Endodermal cell (in vitro differentiated cells): ENCODE measurements around the gene NDRG3. TPM values are rescaled to one million over a fixed set of nuclear protein-coding genes. Genes with fewer than 3 reads are reported as not detected.

Source experiments
- DNase-seq: peaks from one replicate; pipeline ENCODE4 v3.0.0-alpha.2; 2017
- H3K27ac ChIP-seq: 2 replicates; pipeline ENCODE4 v1.5.1; 2013; ENCODE audit warnings: mild to moderate bottlenecking, low read depth, low read length, moderate library complexity
- H3K27me3 ChIP-seq: 2 replicates; pipeline ENCODE4 v1.6.1; 2013; ENCODE audit warnings: mild to moderate bottlenecking, low read length, moderate library complexity; ENCODE audit not compliant: insufficient read depth, control insufficient read depth, poor library complexity, severe bottlenecking
- H3K36me3 ChIP-seq: 2 replicates; pipeline ENCODE4 v1.7.0; 2013; ENCODE audit warnings: mild to moderate bottlenecking, low read length, moderate library complexity; ENCODE audit not compliant: control insufficient read depth, insufficient read depth
- H3K4me1 ChIP-seq: one replicate; pipeline ENCODE4 v1.7.0; 2013; ENCODE audit warnings: low read length; ENCODE audit not compliant: control insufficient read depth, insufficient read depth
- H3K4me3 ChIP-seq: 2 replicates; pipeline ENCODE4 v1.5.1; 2013; ENCODE audit warnings: mild to moderate bottlenecking, low read length, moderate library complexity
- H3K9ac ChIP-seq: 2 replicates; pipeline ENCODE4 v1.6.1; 2013; ENCODE audit warnings: mild to moderate bottlenecking, low read length, moderate library complexity; ENCODE audit not compliant: poor library complexity, severe bottlenecking; ENCODE audit errors: extremely low read depth
- H3K9me3 ChIP-seq: 2 replicates; pipeline ENCODE4 v1.6.1; 2013; ENCODE audit warnings: mild to moderate bottlenecking, low read length, moderate library complexity; ENCODE audit not compliant: control insufficient read depth
- H3K27ac Mint-ChIP-seq: 2 replicates; pipeline ENCODE4 v1.8.0; 2020; ENCODE audit warnings: mixed read lengths
- H3K27me3 Mint-ChIP-seq: 2 replicates; pipeline ENCODE4 v1.8.0; 2021; ENCODE audit warnings: mild to moderate bottlenecking, mixed read lengths; ENCODE audit not compliant: insufficient read depth
- H3K36me3 Mint-ChIP-seq: 2 replicates; pipeline ENCODE4 v1.8.0; 2020; ENCODE audit warnings: low read depth, mixed read lengths
- H3K4me1 Mint-ChIP-seq: 2 replicates; pipeline ENCODE4 v1.8.0; 2020; ENCODE audit warnings: mixed read lengths
- H3K4me3 Mint-ChIP-seq: 2 replicates; pipeline ENCODE4 v1.8.0; 2020; ENCODE audit warnings: mild to moderate bottlenecking, moderate library complexity, mixed read lengths
- H3K9me3 Mint-ChIP-seq: 2 replicates; pipeline ENCODE4 v1.8.0; 2020; ENCODE audit warnings: mild to moderate bottlenecking, mixed read lengths
- WGBS, 2 experiments: methylation state at CpG; one replicate each; pipeline versions ENCODE4 v1.1.5 to v1.1.7; 2013; ENCODE audit warnings: missing lambda C conversion rate in 2 of 2, mixed read lengths in 1 of 2; ENCODE audit not compliant: insufficient coverage in 1 of 2, insufficient read length in 1 of 2; 5-methylcytosine and 5-hydroxymethylcytosine counted together
- total RNA-seq, 2 donors: library from RNA; stranded (reverse); fragmentation: NEBNext Ultra II Directional in 1 of 2; extraction: Animal tissue kit (Norgen Biotek cat#: 25700) in 1 of 2; gene quantifications; 2 replicates in 1 of 2; 3 replicates in 1 of 2; pipeline ENCODE4 v1.2.1, GENCODE V29; 2021
- TF ChIP-seq, protein P1 (sequence below): fragments of 200-600 bp; sonication (generic); conservative IDR thresholded peaks from 2 replicates; pipeline ENCODE4 v1.5.0; 2021; ENCODE audit warnings: antibody characterized with exemption, mild to moderate bottlenecking

NDRG3 gene
- total RNA-seq, 2 donors from 2014 or later: 24.6 to 26.1 TPM

DNA sequence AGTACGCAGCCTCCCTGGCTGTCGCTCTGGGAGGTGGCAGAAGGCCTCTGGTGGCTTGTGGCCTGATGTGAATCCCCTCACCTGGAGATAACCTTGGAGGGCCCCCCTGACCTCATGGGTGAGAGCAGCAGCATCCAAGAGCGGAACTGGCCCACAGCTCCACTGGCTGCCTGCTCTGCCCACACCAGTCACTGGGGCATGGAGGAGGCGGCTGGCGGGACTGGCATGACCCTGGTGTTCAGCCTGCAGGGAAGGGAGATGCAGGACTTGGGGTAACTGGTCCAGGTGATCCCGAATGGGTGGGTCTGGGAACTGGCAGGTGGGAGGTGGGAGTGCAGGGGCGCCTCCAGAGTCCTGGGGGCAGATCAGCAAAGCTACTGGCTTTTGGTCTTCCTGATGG lies 38.2 kb upstream of the NDRG3 start:
- Mint-ChIP-seq H3K36me3 (peaks cover 36% of the 10 kb centered on the region), H3K27me3 (no peaks in the 10 kb centered on the region), H3K9me3 (no peaks in the 10 kb centered on the region), H3K27ac (no peak overlapping the region), H3K4me1 (peaks cover 7% of the 10 kb centered on the region), H3K4me3 (no peak overlapping the region)
- TF ChIP-seq, protein P1, sequence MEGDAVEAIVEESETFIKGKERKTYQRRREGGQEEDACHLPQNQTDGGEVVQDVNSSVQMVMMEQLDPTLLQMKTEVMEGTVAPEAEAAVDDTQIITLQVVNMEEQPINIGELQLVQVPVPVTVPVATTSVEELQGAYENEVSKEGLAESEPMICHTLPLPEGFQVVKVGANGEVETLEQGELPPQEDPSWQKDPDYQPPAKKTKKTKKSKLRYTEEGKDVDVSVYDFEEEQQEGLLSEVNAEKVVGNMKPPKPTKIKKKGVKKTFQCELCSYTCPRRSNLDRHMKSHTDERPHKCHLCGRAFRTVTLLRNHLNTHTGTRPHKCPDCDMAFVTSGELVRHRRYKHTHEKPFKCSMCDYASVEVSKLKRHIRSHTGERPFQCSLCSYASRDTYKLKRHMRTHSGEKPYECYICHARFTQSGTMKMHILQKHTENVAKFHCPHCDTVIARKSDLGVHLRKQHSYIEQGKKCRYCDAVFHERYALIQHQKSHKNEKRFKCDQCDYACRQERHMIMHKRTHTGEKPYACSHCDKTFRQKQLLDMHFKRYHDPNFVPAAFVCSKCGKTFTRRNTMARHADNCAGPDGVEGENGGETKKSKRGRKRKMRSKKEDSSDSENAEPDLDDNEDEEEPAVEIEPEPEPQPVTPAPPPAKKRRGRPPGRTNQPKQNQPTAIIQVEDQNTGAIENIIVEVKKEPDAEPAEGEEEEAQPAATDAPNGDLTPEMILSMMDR: no peak
- H3K36me3 ChIP-seq: peaks cover 35% of the 10 kb centered on the region
- no peaks in the 10 kb centered on the region for H3K4me1 ChIP-seq
- no peak for DNase-seq
- WGBS, 2 experiments: 90 to 95% methylated on average over 3 to 7 of the region's 7 CpGs
- no peak overlapping the region for H3K27ac ChIP-seq
- no peak overlapping the region for H3K9ac ChIP-seq
- H3K27me3 ChIP-seq: no peaks in the 10 kb centered on the region
- no peaks in the 10 kb centered on the region for H3K9me3 ChIP-seq
- no peak overlapping the region for H3K4me3 ChIP-seq

DNA sequence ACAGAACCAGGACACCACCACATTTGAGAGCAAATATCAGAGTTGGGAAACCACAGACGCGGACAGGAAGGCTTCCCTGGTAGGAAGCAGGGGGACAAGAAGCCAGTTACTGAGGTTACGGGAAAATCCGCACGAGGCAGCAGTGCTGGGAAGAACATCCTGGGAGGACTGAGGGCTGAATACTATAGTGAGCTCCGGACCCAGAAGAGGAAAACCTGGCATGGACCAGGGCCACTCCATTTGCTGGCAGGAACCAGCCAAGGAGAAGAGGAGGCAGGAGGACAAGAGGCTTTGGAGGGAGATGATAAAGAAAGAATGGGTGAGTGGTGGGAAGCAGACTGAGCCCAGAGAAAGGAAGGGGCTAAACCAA lies 33.8 kb upstream of the NDRG3 start:
- Histone ChIP-seq H3K36me3 (peaks cover 10% of the 10 kb centered on the region), H3K4me3 (no peak overlapping the region), H3K9ac (no peak overlapping the region), H3K27me3 (no peaks in the 10 kb centered on the region), H3K9me3 (no peaks in the 10 kb centered on the region), H3K27ac (no peak overlapping the region), H3K4me1 (peaks cover 3% of the 10 kb centered on the region)
- H3K9me3 Mint-ChIP-seq: no peaks in the 10 kb centered on the region
- TF ChIP-seq, protein P1: no peak
- peak; percentile 69 for DNase-seq
- peaks cover 21% of the 10 kb centered on the region for H3K36me3 Mint-ChIP-seq
- no peak overlapping the region for H3K4me3 Mint-ChIP-seq
- H3K4me1 Mint-ChIP-seq: peaks cover 16% of the 10 kb centered on the region
- H3K27ac Mint-ChIP-seq: no peak overlapping the region
- H3K27me3 Mint-ChIP-seq: no peaks in the 10 kb centered on the region
- 54 to 71% methylated on average over 3 to 6 of the region's 6 CpGs for WGBS, 2 experiments

DNA sequence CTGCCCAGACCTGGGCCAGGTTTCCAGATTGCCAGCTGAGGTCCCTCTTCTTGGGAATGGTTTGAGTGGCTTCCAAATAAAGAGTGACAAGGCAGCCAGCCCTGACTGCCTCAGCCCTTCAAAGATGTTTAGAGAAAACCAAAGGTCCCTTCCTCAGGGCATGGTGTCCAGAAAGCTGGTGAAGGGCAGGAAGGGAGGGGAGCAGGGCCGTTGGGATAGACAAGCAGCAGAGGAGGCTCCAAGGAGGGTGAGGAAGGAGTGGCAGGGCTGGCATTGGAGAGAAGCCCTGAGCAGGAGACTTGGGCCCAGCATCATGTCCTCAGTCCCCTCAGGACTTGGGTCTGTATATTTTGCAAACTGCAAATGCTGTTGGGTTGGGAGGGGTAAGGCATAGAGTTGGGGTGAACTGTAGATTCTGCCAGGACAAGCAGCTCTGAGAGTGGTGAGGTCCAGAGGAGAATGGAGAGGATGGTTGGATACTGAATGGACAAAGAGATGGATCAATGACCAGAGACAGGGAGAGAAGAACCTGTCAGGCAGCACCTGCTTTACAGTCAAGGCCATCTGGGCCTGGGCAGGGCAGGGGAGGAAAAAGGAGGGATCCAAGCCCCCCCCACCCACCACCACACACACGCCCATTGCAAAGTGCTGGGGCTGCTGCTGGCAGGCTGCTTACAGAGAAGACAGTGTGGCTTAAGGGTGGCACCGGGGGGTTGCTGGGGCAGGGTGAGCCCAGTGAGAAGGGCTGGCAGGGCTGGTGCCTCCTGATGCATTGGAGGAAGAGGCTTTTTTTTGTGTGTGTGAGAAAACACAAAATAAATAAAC lies 33.2 kb upstream of the NDRG3 start:
- Mint-ChIP-seq H3K9me3 (no peaks in the 10 kb centered on the region), H3K27ac (no peak overlapping the region), H3K36me3 (peaks cover 15% of the 10 kb centered on the region), H3K4me3 (no peak overlapping the region), H3K27me3 (no peaks in the 10 kb centered on the region), H3K4me1 (peaks cover 16% of the 10 kb centered on the region)
- no peak for DNase-seq
- Histone ChIP-seq H3K27ac (no peak overlapping the region), H3K27me3 (no peaks in the 10 kb centered on the region), H3K36me3 (peaks cover 5% of the 10 kb centered on the region), H3K9me3 (no peaks in the 10 kb centered on the region), H3K4me1 (peaks cover 3% of the 10 kb centered on the region), H3K4me3 (no peak overlapping the region), H3K9ac (no peak overlapping the region)
- WGBS, 2 experiments: 85% methylated on average over 2 of the region's 3 CpGs; no CpG with 5 or more reads in 1 of the 2 experiments
- TF ChIP-seq, protein P1: no peak
